Mesendoderm (in vitro differentiated cells): ENCODE results near the gene NSMCE1.

ENCODE experiments used
- DNase-seq: peaks from one replicate; pipeline ENCODE4 v3.0.0; 2013
- H2AK5ac ChIP-seq: 2 replicates; pipeline ENCODE4 v1.6.1; 2013; ENCODE audit warnings: low read length, inconsistent platforms
- H2BK120ac ChIP-seq: 2 replicates; pipeline ENCODE4 v1.6.1; 2013; ENCODE audit warnings: low read depth, mild to moderate bottlenecking, low read length, moderate library complexity, mixed read lengths
- H2BK15ac ChIP-seq: replicated peaks from 2 replicates; pipeline ENCODE4 v1.6.1; 2013; ENCODE audit warnings: low read depth, mild to moderate bottlenecking, moderate library complexity
- H2BK5ac ChIP-seq: 2 replicates; pipeline ENCODE4 v1.6.1; 2013; ENCODE audit warnings: low read length, inconsistent platforms
- H3K18ac ChIP-seq: 2 replicates; pipeline ENCODE4 v1.6.1; 2013; ENCODE audit warnings: mild to moderate bottlenecking, low read length, mixed read lengths
- H3K23ac ChIP-seq: one replicate; pipeline ENCODE4 v1.6.1; 2013; ENCODE audit warnings: low read length
- H3K27ac ChIP-seq: 2 replicates; pipeline ENCODE4 v1.5.1; 2013; ENCODE audit warnings: low read depth, mild to moderate bottlenecking, inconsistent platforms, low read length, moderate library complexity
- H3K27me3 ChIP-seq: 2 replicates; pipeline ENCODE4 v1.6.1; 2013; ENCODE audit warnings: low read length, control low read depth, mild to moderate bottlenecking, inconsistent platforms; ENCODE audit not compliant: insufficient read depth, poor library complexity
- H3K36me3 ChIP-seq: 2 replicates; pipeline ENCODE4 v1.6.1; 2013; ENCODE audit warnings: low read length, inconsistent platforms; ENCODE audit not compliant: control insufficient read depth, insufficient read depth
- H3K4ac ChIP-seq: one replicate; pipeline ENCODE4 v1.6.1; 2013; ENCODE audit warnings: low read depth, mild to moderate bottlenecking, low read length, moderate library complexity
- H3K4me1 ChIP-seq: 2 replicates; pipeline ENCODE4 v1.6.1; 2013; ENCODE audit warnings: low read depth, low read length, inconsistent platforms; ENCODE audit not compliant: control insufficient read depth
- H3K4me2 ChIP-seq: 2 replicates; pipeline ENCODE4 v1.6.1; 2013; ENCODE audit warnings: low read length
- H3K4me3 ChIP-seq: 2 replicates; pipeline ENCODE4 v1.5.1; 2013; ENCODE audit warnings: mild to moderate bottlenecking, low read length
- H3K56ac ChIP-seq: one replicate; pipeline ENCODE4 v1.6.1; 2013; ENCODE audit warnings: low read length
- H3K79me1 ChIP-seq: 2 replicates; pipeline ENCODE4 v1.6.1; 2013; ENCODE audit warnings: low read length, inconsistent platforms
- H3K79me2 ChIP-seq: 2 replicates; pipeline ENCODE4 v1.6.1; 2013; ENCODE audit warnings: mild to moderate bottlenecking, low read length; ENCODE audit not compliant: control insufficient read depth, insufficient read depth
- H3K9ac ChIP-seq: 2 replicates; pipeline ENCODE4 v1.6.1; 2013; ENCODE audit warnings: low read length, inconsistent platforms
- H4K5ac ChIP-seq: one replicate; pipeline ENCODE4 v1.6.1; 2013; ENCODE audit warnings: low read length
- H4K8ac ChIP-seq: one replicate; pipeline ENCODE4 v1.6.1; 2013; ENCODE audit warnings: low read depth, mild to moderate bottlenecking, control low read depth, low read length, moderate library complexity
- WGBS: extraction: QIAGEN DNeasy Blood & Tissue Kit; methylation state at CpG from one replicate; pipeline ENCODE4 v1.1.7; 2013; ENCODE audit warnings: low lambda C conversion rate, missing lambda C conversion rate; ENCODE audit not compliant: insufficient coverage; ENCODE audit errors: extremely low coverage; 5-methylcytosine and 5-hydroxymethylcytosine counted together

NSMCE1 gene

GRCh38 chr16:27175888-27176287 is 92.7 kb downstream of the NSMCE1 start:
- Histone ChIP-seq H3K27me3 (no peaks in the 10 kb centered on the region), H4K5ac (no peak overlapping the region), H3K36me3 (no peaks in the 10 kb centered on the region), H3K9ac (no peak overlapping the region), H3K18ac (no peak overlapping the region), H2AK5ac (no peak overlapping the region), H3K4me2 (no peak overlapping the region), H3K79me2 (no peaks in the 10 kb centered on the region), H3K79me1 (no peaks in the 10 kb centered on the region), H2BK15ac (no peak overlapping the region), H3K27ac (no peak overlapping the region), H2BK5ac (no peak overlapping the region), H2BK120ac (no peak overlapping the region), H3K23ac (no peak overlapping the region), H3K4me3 (no peak overlapping the region), H3K4me1 (no peaks in the 10 kb centered on the region), H3K56ac (no peak overlapping the region), H4K8ac (no peak overlapping the region), H3K4ac (no peak overlapping the region)
- DNase-seq, result peak; percentile 48
- no CpG with 5 or more reads among the region's 8 CpGs for WGBS
